Natural killer cell (primary cell): ENCODE data around the gene GTPBP10. TPM values are rescaled to one million over a fixed set of nuclear protein-coding genes. Genes with fewer than 3 reads are reported as not detected.

Experiments used
- ATAC-seq, 3 donors: fragments of 150-1000 bp in 2 of 3; fragments of 200-7000 bp in 1 of 3; cut with Tn5 transposase; 1 replicate in 1 of 3; 2 replicates in 2 of 3; pipeline ENCODE4 v1.10.0; 2021; ENCODE audit warnings: mild to moderate bottlenecking in 2 of 3, moderate library complexity in 2 of 3
- DNase-seq, 2 donors: peaks; one replicate each; pipeline versions ENCODE4 v3.0.0 to v3.0.0-alpha.2; 2013 to 2021; ENCODE audit warnings: mixed read lengths in 1 of 2
- H3K27ac ChIP-seq: one replicate; pipeline ENCODE4 v1.5.1; 2013; ENCODE audit warnings: mild to moderate bottlenecking, low read length
- H3K27me3 ChIP-seq: one replicate; pipeline ENCODE4 v1.6.1; 2013; ENCODE audit warnings: low read length; ENCODE audit not compliant: control insufficient read depth, insufficient read depth
- H3K36me3 ChIP-seq: one replicate; pipeline ENCODE4 v1.6.1; 2013; ENCODE audit warnings: low read length; ENCODE audit not compliant: control insufficient read depth, insufficient read depth
- H3K4me1 ChIP-seq: one replicate; pipeline ENCODE4 v1.6.1; 2013; ENCODE audit warnings: low read length; ENCODE audit not compliant: control insufficient read depth, insufficient read depth
- H3K4me3 ChIP-seq: one replicate; pipeline ENCODE4 v1.5.1; 2013; ENCODE audit warnings: low read length
- H3K9me3 ChIP-seq: one replicate; pipeline ENCODE4 v1.6.1; 2013; ENCODE audit warnings: low read length; ENCODE audit not compliant: control insufficient read depth, insufficient read depth
- H3K27ac Mint-ChIP-seq, 2 donors: one replicate each; pipeline ENCODE4 v1.8.0; 2022; ENCODE audit warnings: mild to moderate bottlenecking in 2 of 2, mixed read lengths in 2 of 2, moderate library complexity in 1 of 2
- H3K27me3 Mint-ChIP-seq, 2 donors: one replicate each; pipeline ENCODE4 v1.8.0; 2022; ENCODE audit warnings: low read depth in 2 of 2, mixed read lengths in 2 of 2
- H3K36me3 Mint-ChIP-seq: one replicate; pipeline ENCODE4 v1.8.0; 2022; ENCODE audit warnings: mixed read lengths
- H3K4me1 Mint-ChIP-seq, 2 donors: one replicate each; pipeline ENCODE4 v1.8.0; 2022; ENCODE audit warnings: mixed read lengths in 2 of 2
- H3K4me3 Mint-ChIP-seq: one replicate; pipeline ENCODE4 v1.8.0; 2022; ENCODE audit warnings: mild to moderate bottlenecking, moderate library complexity, mixed read lengths
- H3K9me3 Mint-ChIP-seq, 2 donors: one replicate each; pipeline ENCODE4 v1.8.0; 2022; ENCODE audit warnings: mixed read lengths in 2 of 2
- CTCF ChIP-seq: fragments of 200-600 bp; IDR thresholded peaks from one replicate; pipeline ENCODE4 v1.8.0; 2022; ENCODE audit warnings: antibody characterized with exemption
- WGBS: methylation state at CpG from one replicate; pipeline ENCODE4 v1.1.7; 2013; ENCODE audit warnings: missing lambda C conversion rate; ENCODE audit not compliant: insufficient coverage; 5-methylcytosine and 5-hydroxymethylcytosine counted together
- intact Hi-C: fragments of 100-400 bp; cut with micrococcal nuclease; formaldehyde crosslinking; loops from one replicate; pipeline ENCODE4 v1.14.2; 2022
- total RNA-seq, 4 donors: library from RNA; stranded (reverse); fragments of 120-200 nt in 1 of 4; gene quantifications; one replicate each; pipeline versions ENCODE4 v1.2.3 to v1.2.4, GENCODE V29; 2013 to 2022

GTPBP10 gene
- total RNA-seq, 3 donors from 2014 or later (not counting 1 experiment from before 2014, with no cell fraction given): 15.2 to 19.6 (median 19.2) TPM

- no peaks in the 10 kb centered on the region for H3K9me3 ChIP-seq
- 86% methylated on average over 1 of the region's 1 CpG for WGBS
- peaks cover 12 to 13% of the 10 kb centered on the region in 2 donors for H3K4me1 Mint-ChIP-seq
- no peaks in the 10 kb centered on the region for H3K36me3 Mint-ChIP-seq
- no peak overlapping the region for H3K27ac Mint-ChIP-seq
- H3K4me3 Mint-ChIP-seq: no peak overlapping the region
- no peaks in the 10 kb centered on the region for H3K36me3 ChIP-seq
- no peak for TF ChIP-seq CTCF
- H3K4me1 ChIP-seq: peaks cover 9% of the 10 kb centered on the region
- no peak overlapping the region for H3K27ac ChIP-seq
- no peaks in the 10 kb centered on the region for H3K9me3 Mint-ChIP-seq
- no peaks in the 10 kb centered on the region for H3K27me3 ChIP-seq
- H3K27me3 Mint-ChIP-seq: no peaks in the 10 kb centered on the region
- H3K4me3 ChIP-seq: no peak overlapping the region
- DNase-seq (no peak), ATAC-seq (no peak)
- intact Hi-C loops: no loop called here
Observed at GRCh38 chr7:90408142-90408541, 61.6 kb downstream of the GTPBP10 start.

- H3K36me3 Mint-ChIP-seq: no peaks in the 10 kb centered on the region
- H3K4me3 Mint-ChIP-seq: no peak overlapping the region
- Histone ChIP-seq H3K4me3 (no peak overlapping the region), H3K27ac (no peak overlapping the region), H3K9me3 (no peaks in the 10 kb centered on the region), H3K36me3 (no peaks in the 10 kb centered on the region), H3K27me3 (no peaks in the 10 kb centered on the region), H3K4me1 (no peaks in the 10 kb centered on the region)
- H3K27ac Mint-ChIP-seq: no peak overlapping the region
- no peaks in the 10 kb centered on the region for H3K9me3 Mint-ChIP-seq
- 92% methylated on average over 2 of the region's 3 CpGs for WGBS
- intact Hi-C loops: no loop called here
- DNase-seq: no peak
- TF ChIP-seq CTCF: no peak
- no peaks in the 10 kb centered on the region for H3K4me1 Mint-ChIP-seq
- no peaks in the 10 kb centered on the region for H3K27me3 Mint-ChIP-seq
- no peak for ATAC-seq
Observed at GRCh38 chr7:90409667-90410066, 63.2 kb downstream of the GTPBP10 start.

GRCh38 chr7:90411510-90411909 lies 65.0 kb downstream of the GTPBP10 start:
- Histone ChIP-seq H3K9me3 (no peaks in the 10 kb centered on the region), H3K27ac (no peak overlapping the region), H3K4me3 (no peak overlapping the region), H3K27me3 (no peaks in the 10 kb centered on the region), H3K36me3 (no peaks in the 10 kb centered on the region), H3K4me1 (no peaks in the 10 kb centered on the region)
- intact Hi-C loops: no loop called here
- H3K27me3 Mint-ChIP-seq: no peaks in the 10 kb centered on the region
- no peak for TF ChIP-seq CTCF
- DNase-seq (no peak), ATAC-seq (no peak)
- no peak overlapping the region for H3K27ac Mint-ChIP-seq
- no peak overlapping the region for H3K4me3 Mint-ChIP-seq
- no peaks in the 10 kb centered on the region for H3K36me3 Mint-ChIP-seq
- 100% methylated on average over 2 of the region's 2 CpGs for WGBS
- H3K4me1 Mint-ChIP-seq: no peaks in the 10 kb centered on the region
- H3K9me3 Mint-ChIP-seq: no peaks in the 10 kb centered on the region

- Histone ChIP-seq H3K27ac (no peak overlapping the region), H3K4me3 (no peak overlapping the region), H3K9me3 (no peaks in the 10 kb centered on the region), H3K36me3 (no peaks in the 10 kb centered on the region), H3K4me1 (no peaks in the 10 kb centered on the region), H3K27me3 (no peaks in the 10 kb centered on the region)
- Mint-ChIP-seq H3K9me3 (no peaks in the 10 kb centered on the region), H3K27ac (no peak overlapping the region), H3K36me3 (no peaks in the 10 kb centered on the region), H3K4me3 (no peak overlapping the region), H3K27me3 (no peaks in the 10 kb centered on the region), H3K4me1 (no peaks in the 10 kb centered on the region)
- peak in 2 of 3 donors; percentile 38 to 43 for ATAC-seq
- DNase-seq: peak in 1 of 2 donors; percentile 38
- 94% methylated on average over 11 of the region's 11 CpGs for WGBS
- intact Hi-C loops: no loop called here
- TF ChIP-seq CTCF: peak; percentile 32
Observed at GRCh38 chr7:90412458-90413184, 66.1 kb downstream of the GTPBP10 start.
